IMR-90 (cell line): ENCODE measurements around the gene ZNF423. TPM values are rescaled to one million over a fixed set of nuclear protein-coding genes. Genes with fewer than 3 reads are reported as not detected.

Experiments
- ATAC-seq: fragments of 200-7000 bp; cut with Tn5 transposase; 2 replicates; pipeline ENCODE4 v1.9.1; 2020; ENCODE audit warnings: low read depth, mild to moderate bottlenecking, moderate library complexity
- BruUV-seq: library from RNA; stranded (reverse); fragments of 400-500 nt; replicated peaks from 2 replicates; lab custom pipeline; 2021; lab: Mats Ljungman, UMichigan
- CTCF ChIA-PET: fragments of 300-600 bp; formaldehyde crosslinking; extraction: SDS; loops from one replicate; lab custom pipeline; 2021; ENCODE audit warnings: antibody characterized with exemption; lab: Yijun Ruan, JAX
- POLR2A ChIA-PET: fragments of 300-600 bp; sonication (Branson Sonifier 250); formaldehyde crosslinking; loops from one replicate; lab custom pipeline; 2022; ENCODE audit warnings: antibody characterized with exemption; ENCODE audit not compliant: unreplicated experiment; lab: Charles Lee
- DNase-seq: peaks from one replicate; pipeline ENCODE4 v3.0.0; 2013
- H2AFZ ChIP-seq: replicated peaks from 2 replicates; pipeline ENCODE3; 2013; ENCODE audit warnings: low read length, mild to moderate bottlenecking; ENCODE audit not compliant: poor library complexity
- H2AK5ac ChIP-seq: 2 replicates; pipeline ENCODE4 v1.6.1; 2013; ENCODE audit warnings: low read depth, low read length, inconsistent platforms
- H2AK9ac ChIP-seq: replicated peaks from 2 replicates; pipeline ENCODE3; 2013; ENCODE audit warnings: mild to moderate bottlenecking, low read depth, low read length, moderate library complexity; ENCODE audit not compliant: poor library complexity
- H2BK120ac ChIP-seq: 2 replicates; pipeline ENCODE4 v1.6.1; 2013; ENCODE audit warnings: low read depth, low read length, inconsistent platforms
- H2BK15ac ChIP-seq: 3 replicates; pipeline ENCODE4 v1.6.1; 2013; ENCODE audit warnings: low read depth, low read length, inconsistent platforms
- H2BK20ac ChIP-seq: 2 replicates; pipeline ENCODE4 v1.6.1; 2013; ENCODE audit warnings: low read depth, mild to moderate bottlenecking, inconsistent platforms, low read length, moderate library complexity
- H2BK5ac ChIP-seq: 2 replicates; pipeline ENCODE4 v1.6.1; 2013; ENCODE audit warnings: mild to moderate bottlenecking, low read depth, low read length, inconsistent platforms; ENCODE audit not compliant: poor library complexity, severe bottlenecking
- H3K14ac ChIP-seq: replicated peaks from 2 replicates; pipeline ENCODE4 v1.6.1; 2013; ENCODE audit warnings: low read depth, low read length, inconsistent platforms
- H3K18ac ChIP-seq: 2 replicates; pipeline ENCODE4 v1.6.1; 2013; ENCODE audit warnings: low read depth, low read length, control low read depth
- H3K23ac ChIP-seq: 2 replicates; pipeline ENCODE4 v1.6.1; 2013; ENCODE audit warnings: low read depth, low read length, inconsistent platforms
- H3K27ac ChIP-seq: 2 replicates; pipeline ENCODE4 v1.5.1; 2013; ENCODE audit warnings: mild to moderate bottlenecking, control low read depth, low read length; ENCODE audit not compliant: insufficient read depth
- H3K27me3 ChIP-seq: 2 replicates; pipeline ENCODE4 v1.6.1; 2013; ENCODE audit warnings: low read length; ENCODE audit not compliant: control insufficient read depth, insufficient read depth
- H3K36me3 ChIP-seq: 2 replicates; pipeline ENCODE4 v1.6.1; 2013; ENCODE audit warnings: low read length, mixed read lengths; ENCODE audit not compliant: control insufficient read depth, insufficient read depth
- H3K4ac ChIP-seq: 2 replicates; pipeline ENCODE4 v1.6.1; 2013; ENCODE audit warnings: low read depth, low read length, inconsistent platforms
- H3K4me1 ChIP-seq: 2 replicates; pipeline ENCODE4 v1.6.1; 2013; ENCODE audit warnings: low read length, mixed read lengths; ENCODE audit not compliant: control insufficient read depth, insufficient read depth
- H3K4me2 ChIP-seq: 2 replicates; pipeline ENCODE4 v1.6.1; 2013; ENCODE audit warnings: low read depth, mild to moderate bottlenecking, control low read depth, low read length, moderate library complexity
- H3K4me3 ChIP-seq: 2 replicates; pipeline ENCODE4 v1.5.1; 2013; ENCODE audit warnings: low read depth, mild to moderate bottlenecking, control low read depth, low read length, moderate library complexity; ENCODE audit not compliant: insufficient read depth
- H3K56ac ChIP-seq: 2 replicates; pipeline ENCODE4 v1.6.1; 2013; ENCODE audit warnings: low read length, inconsistent platforms; ENCODE audit not compliant: insufficient read depth; ENCODE audit errors: extremely low read depth
- H3K79me1 ChIP-seq, 2 experiments: 2 replicates each; pipeline ENCODE4 v1.6.1; 2013; ENCODE audit warnings: low read length in 2 of 2, inconsistent platforms in 1 of 2, low read depth in 1 of 2
- H3K9ac ChIP-seq: 2 replicates; pipeline ENCODE4 v1.6.1; 2013; ENCODE audit warnings: low read depth, low read length, control low read depth
- H3K9me1 ChIP-seq: 2 replicates; pipeline ENCODE4 v1.6.1; 2013; ENCODE audit warnings: low read length, inconsistent platforms; ENCODE audit not compliant: insufficient read depth
- H3K9me3 ChIP-seq: 2 replicates; pipeline ENCODE4 v1.6.1; 2013; ENCODE audit warnings: low read length; ENCODE audit not compliant: control insufficient read depth, insufficient read depth
- H4K20me1 ChIP-seq: 2 replicates; pipeline ENCODE4 v1.6.1; 2013; ENCODE audit warnings: low read length, inconsistent platforms; ENCODE audit not compliant: insufficient read depth
- H4K5ac ChIP-seq: 2 replicates; pipeline ENCODE4 v1.6.1; 2013; ENCODE audit warnings: mild to moderate bottlenecking, low read depth, low read length, control low read depth
- H4K8ac ChIP-seq, 2 experiments: 2 replicates each; pipeline ENCODE4 v1.6.1; 2013; ENCODE audit warnings: low read depth in 2 of 2, low read length in 2 of 2, control low read depth in 1 of 2, inconsistent platforms in 1 of 2
- H4K91ac ChIP-seq: 2 replicates; pipeline ENCODE4 v1.6.1; 2013; ENCODE audit warnings: low read depth, low read length, inconsistent platforms; ENCODE audit not compliant: insufficient read depth
- BHLHE40 ChIP-seq: fragments of 150-350 bp; IDR thresholded peaks from 2 replicates; pipeline ENCODE4 v1.6.1; 2016; ENCODE audit warnings: mild to moderate bottlenecking, low read depth, low read length
- CEBPB ChIP-seq: IDR thresholded peaks from 2 replicates; pipeline ENCODE4 v1.6.1; 2012; ENCODE audit warnings: low read depth, low read length, improper control_type of control experiment
- CHD1 ChIP-seq: IDR thresholded peaks from 2 replicates; pipeline ENCODE4 v1.6.1; 2012; ENCODE audit warnings: low read depth, low read length, improper control_type of control experiment
- CTCF ChIP-seq: conservative IDR thresholded peaks from 2 replicates; pipeline ENCODE4 v1.5.1; 2012; ENCODE audit warnings: mild to moderate bottlenecking, low read depth, low read length, improper control_type of control experiment
- ELK1 ChIP-seq: fragments of 150-350 bp; IDR thresholded peaks from 2 replicates; pipeline ENCODE4 v1.6.1; 2016; ENCODE audit warnings: low read depth, mild to moderate bottlenecking, low read length, moderate library complexity, borderline replicate concordance
- FOS ChIP-seq: fragments of 150-350 bp; IDR thresholded peaks from 2 replicates; pipeline ENCODE4 v1.6.1; 2016; ENCODE audit warnings: low read depth, low read length
- MAFK ChIP-seq: IDR thresholded peaks from 2 replicates; pipeline ENCODE4 v1.6.1; 2012; ENCODE audit warnings: low read depth, low read length, improper control_type of control experiment
- MAZ ChIP-seq: IDR thresholded peaks from 2 replicates; pipeline ENCODE4 v1.6.1; 2012; ENCODE audit warnings: low read depth, mild to moderate bottlenecking, low read length, improper control_type of control experiment, moderate library complexity, borderline replicate concordance
- MXI1 ChIP-seq: IDR thresholded peaks from 2 replicates; pipeline ENCODE4 v1.6.1; 2012; ENCODE audit warnings: low read depth, mild to moderate bottlenecking, low read length, moderate library complexity, borderline replicate concordance
- POLR2A ChIP-seq: IDR thresholded peaks from 2 replicates; pipeline ENCODE4 v1.6.1; 2012; ENCODE audit warnings: mild to moderate bottlenecking, low read depth, low read length
- RAD21 ChIP-seq: IDR thresholded peaks from 2 replicates; pipeline ENCODE4 v1.6.1; 2012; ENCODE audit warnings: low read length, improper control_type of control experiment
- RCOR1 ChIP-seq: IDR thresholded peaks from 2 replicates; pipeline ENCODE4 v1.6.1; 2012; ENCODE audit warnings: mild to moderate bottlenecking, low read length, improper control_type of control experiment; ENCODE audit not compliant: insufficient replicate concordance
- RFX5 ChIP-seq: IDR thresholded peaks from 2 replicates; pipeline ENCODE4 v1.8.0; 2012; ENCODE audit warnings: low read depth, mild to moderate bottlenecking, low read length, moderate library complexity
- SMC3 ChIP-seq: fragments of 150-350 bp; IDR thresholded peaks from 2 replicates; pipeline ENCODE4 v1.6.1; 2016; ENCODE audit warnings: low read depth, mild to moderate bottlenecking, antibody characterized with exemption, low read length, moderate library complexity
- WGBS, 2 experiments: methylation state at CpG; one replicate each; pipeline versions ENCODE4 v1.1.5 to v1.1.7; 2013; ENCODE audit warnings: missing lambda C conversion rate in 2 of 2; ENCODE audit not compliant: insufficient read length in 1 of 2; ENCODE audit errors: extremely low coverage in 2 of 2; 5-methylcytosine and 5-hydroxymethylcytosine counted together
- dilution Hi-C: fragments of 300-500 bp; cut with HindIII; formaldehyde crosslinking; loops from one replicate; pipeline ENCODE4 v1.14.3; 2018; ENCODE audit warnings: low sequenced_read_pairs; ENCODE audit not compliant: unreplicated experiment
- in situ Hi-C: fragments of 300-500 bp; cut with MboI; formaldehyde crosslinking; loops from 3 replicates; pipeline ENCODE4 v1.14.3; 2019; ENCODE audit warnings: low sequenced_read_pairs, inconsistent platforms, mixed read lengths
- intact Hi-C: fragments of 100-400 bp; cut with micrococcal nuclease; formaldehyde crosslinking; loops from 2 replicates; pipeline ENCODE4 v1.10.0; 2022
- polyA plus RNA-seq, 3 experiments: library from polyadenylated mRNA; depleted of rRNA; stranded (reverse); fragments of >200 nt; gene quantifications; 2 replicates each; pipeline ENCODE4 v1.2.3, GENCODE V29; 2012; ENCODE audit warnings: low replicate concordance in 1 of 3
- total RNA-seq: library from RNA; depleted of rRNA; stranded (reverse); fragments of >200 nt; gene quantifications from 2 replicates; pipeline ENCODE4 v1.2.3, GENCODE V29; 2012

Gene ZNF423
- total and polyA plus RNA-seq, 2 of the 4 experiments (the other 2 are of a cell fraction), result under 0.01 to 0.10 TPM

DNA sequence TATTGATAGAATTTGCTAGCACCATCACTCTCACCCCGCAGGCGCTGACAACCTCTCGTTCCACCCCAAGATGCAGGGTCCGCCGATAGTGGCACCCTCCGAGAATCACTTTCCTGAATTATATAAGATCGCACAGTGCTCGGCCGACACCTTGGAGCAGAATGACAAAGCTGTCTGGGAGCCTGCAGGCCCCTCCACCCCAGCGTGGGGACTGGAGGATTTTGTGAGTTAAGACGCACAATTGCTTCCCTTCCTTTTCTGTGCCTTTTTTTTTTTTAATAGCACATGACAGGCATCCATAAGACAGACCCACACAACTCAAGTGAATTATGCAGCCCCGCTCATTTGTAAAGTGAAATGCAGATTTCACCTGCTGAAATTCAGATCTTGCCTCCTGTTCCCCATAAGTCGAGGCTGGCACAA is 327.0 kb downstream of the ZNF423 start:
- ATAC-seq, result no peak

More for the DNA sequence above, 327.0 kb downstream of the ZNF423 start:
- in situ Hi-C loops, result no loop called here
- Histone ChIP-seq H3K4me2 (no peak overlapping the region; the same call in 1 of the 2 replicates), H3K27ac (no peak overlapping the region), H2AK5ac (no peak overlapping the region), H3K56ac (no peak overlapping the region), H3K79me1 (no peaks in the 10 kb centered on the region), H2BK15ac (no peak overlapping the region), H2BK20ac (no peak overlapping the region), H3K14ac (no peak overlapping the region), H3K9ac (no peak overlapping the region), H4K5ac (no peak overlapping the region), H3K23ac (no peak overlapping the region), H3K27me3 (peaks cover 3% of the 10 kb centered on the region; the same call in 1 of the 2 replicates), H2BK5ac (no peak overlapping the region), H3K9me3 (no peaks in the 10 kb centered on the region), H2AK9ac (no peak overlapping the region), H3K4me1 (no peaks in the 10 kb centered on the region), H4K91ac (no peak overlapping the region), H2BK120ac (no peak overlapping the region), H4K20me1 (no peaks in the 10 kb centered on the region), H3K18ac (no peak overlapping the region), H3K4ac (no peak overlapping the region), H3K36me3 (no peaks in the 10 kb centered on the region), H3K9me1 (no peaks in the 10 kb centered on the region), H2AFZ (no peak overlapping the region), H3K4me3 (no peak overlapping the region), H4K8ac (no peak overlapping the region)
- CTCF ChIA-PET, result no interaction called here
- POLR2A ChIA-PET, result no interaction called here
- no TSS peak for BruUV-seq
- intact Hi-C loops, result no loop called here
- no CpG with 5 or more reads among the region's 13 CpGs for WGBS, 2 experiments
- dilution Hi-C loops, result no loop called here
- no peak for DNase-seq
- no peak for TF ChIP-seq POLR2A
- no peak for TF ChIP-seq BHLHE40
- no peak for TF ChIP-seq RCOR1
- TF ChIP-seq CEBPB, result no peak
- TF ChIP-seq CHD1, result no peak
- no peak for TF ChIP-seq MAZ
- no peak for TF ChIP-seq RFX5
- no peak for TF ChIP-seq RAD21
- TF ChIP-seq SMC3, result no peak
- no peak for TF ChIP-seq MXI1
- no peak for TF ChIP-seq FOS
- TF ChIP-seq MAFK, result no peak
- no peak for TF ChIP-seq CTCF
- no peak for TF ChIP-seq ELK1
